GM12865 (cell line): ENCODE data around the gene INS.

Source experiments
- DNase-seq: peaks from one replicate; pipeline ENCODE4 v3.0.0; 2010; ENCODE audit warnings: low read depth
- H3K4me3 ChIP-seq: 2 replicates; pipeline ENCODE4 v1.5.1; 2011; ENCODE audit warnings: mild to moderate bottlenecking, low read depth, low read length, control low read depth
- CTCF ChIP-seq: IDR thresholded peaks from 2 replicates; pipeline ENCODE4 v1.5.1; 2011; ENCODE audit warnings: low read length, control low read depth, low read depth, inconsistent platforms; ENCODE audit not compliant: insufficient read depth; ENCODE audit errors: missing control alignments

Gene INS

GRCh38 chr11:2131371-2132236 is 29.4 kb downstream of the INS start:
- DNase-seq, result no peak
- no peak for TF ChIP-seq CTCF
- no peak overlapping the region for H3K4me3 ChIP-seq

- DNase-seq, result no peak
- TF ChIP-seq CTCF, result no peak
- no peak overlapping the region for H3K4me3 ChIP-seq
These were observed 30.1 kb downstream of the INS start for GRCh38 chr11:2130881-2131352.

GRCh38 chr11:2129699-2130366 is 31.2 kb downstream of the INS start:
- no peak overlapping the region for H3K4me3 ChIP-seq
- DNase-seq, result no peak
- TF ChIP-seq CTCF, result no peak

GRCh38 chr11:2129308-2129698 is 31.7 kb downstream of the INS start:
- DNase-seq, result no peak
- no peak for TF ChIP-seq CTCF
- H3K4me3 ChIP-seq, result no peak overlapping the region

- no peak for DNase-seq
- no peak for TF ChIP-seq CTCF
- no peak overlapping the region for H3K4me3 ChIP-seq
These were observed 32.3 kb downstream of the INS start for GRCh38 chr11:2128511-2129307.

- DNase-seq, result no peak
- H3K4me3 ChIP-seq, result no peak overlapping the region
- no peak for TF ChIP-seq CTCF
These were observed 32.9 kb downstream of the INS start for GRCh38 chr11:2128130-2128510.
